ENCODE measurements around the gene C3orf20.
A peak's percentile ranks its signal among the peaks of the same experiment; 100 is the strongest.
"Not testable (repeated sequence)": the region's sequence is repeated elsewhere in the genome, so short reads cannot be mapped to it uniquely, and the experiment has no call there.

C3orf20 gene

DNA sequence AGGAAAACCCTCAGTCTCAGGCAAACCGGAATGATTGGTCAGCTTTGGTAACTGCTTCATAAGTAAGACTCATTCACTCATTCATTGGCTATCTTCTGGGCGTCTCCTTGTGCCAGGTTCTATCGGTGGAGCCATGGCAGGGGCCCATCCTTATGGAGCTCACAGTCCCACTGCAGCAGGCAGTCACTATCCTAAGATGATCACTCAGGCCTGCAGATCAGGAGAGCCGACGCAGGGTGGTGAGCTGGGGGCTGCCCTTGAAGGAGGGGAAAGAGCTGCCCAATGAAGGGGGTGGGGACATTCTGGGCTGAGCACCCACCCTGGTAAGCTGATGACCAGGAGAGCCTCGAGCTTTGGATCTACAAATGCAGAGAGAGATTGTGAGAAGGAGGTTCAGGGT lies 123.3 kb downstream of the C3orf20 start:
- DNase-seq (ENCODE audit: low spot score), result no peak

DNA sequence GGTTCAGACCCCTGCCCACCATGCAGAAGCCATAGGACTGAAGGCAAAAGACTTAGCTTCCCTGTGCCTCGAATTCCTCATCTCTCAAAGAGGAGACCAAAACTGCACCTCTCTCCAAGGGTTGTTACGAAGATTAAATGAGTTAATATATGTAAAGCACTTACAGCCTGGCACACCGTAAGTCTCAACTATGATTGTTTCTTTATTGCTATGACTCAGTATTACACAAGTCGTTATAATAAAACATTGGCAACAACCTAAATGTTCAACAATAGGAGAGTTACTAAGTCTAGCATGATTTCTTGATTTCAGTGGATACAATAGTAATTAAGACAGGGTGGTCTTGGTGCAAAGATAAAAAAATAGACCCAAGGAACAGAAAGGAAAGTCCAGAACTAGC lies 124.2 kb downstream of the C3orf20 start:
- no peak for DNase-seq (ENCODE audit: low spot score)

DNA sequence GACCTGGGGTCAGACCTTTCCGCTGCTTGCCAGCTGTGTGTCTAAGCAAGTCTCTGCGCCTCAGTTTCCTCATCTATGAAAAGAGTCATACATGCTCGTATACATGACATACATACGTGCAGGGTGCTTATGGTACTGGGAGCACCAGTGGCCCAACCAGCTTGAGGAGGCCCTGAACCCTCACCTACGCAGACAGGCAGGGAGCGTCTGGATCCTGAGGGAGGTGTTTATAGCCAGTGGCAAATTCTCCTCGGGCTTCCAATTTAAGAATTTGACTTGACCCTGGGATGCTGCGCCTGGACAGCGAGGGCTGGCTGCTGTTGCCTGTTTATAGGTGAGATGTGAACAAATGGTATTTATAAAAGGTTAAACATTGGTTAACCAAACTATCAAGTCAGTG lies 126.1 kb downstream of the C3orf20 start:
- no peak for DNase-seq (ENCODE audit: low spot score)

DNA sequence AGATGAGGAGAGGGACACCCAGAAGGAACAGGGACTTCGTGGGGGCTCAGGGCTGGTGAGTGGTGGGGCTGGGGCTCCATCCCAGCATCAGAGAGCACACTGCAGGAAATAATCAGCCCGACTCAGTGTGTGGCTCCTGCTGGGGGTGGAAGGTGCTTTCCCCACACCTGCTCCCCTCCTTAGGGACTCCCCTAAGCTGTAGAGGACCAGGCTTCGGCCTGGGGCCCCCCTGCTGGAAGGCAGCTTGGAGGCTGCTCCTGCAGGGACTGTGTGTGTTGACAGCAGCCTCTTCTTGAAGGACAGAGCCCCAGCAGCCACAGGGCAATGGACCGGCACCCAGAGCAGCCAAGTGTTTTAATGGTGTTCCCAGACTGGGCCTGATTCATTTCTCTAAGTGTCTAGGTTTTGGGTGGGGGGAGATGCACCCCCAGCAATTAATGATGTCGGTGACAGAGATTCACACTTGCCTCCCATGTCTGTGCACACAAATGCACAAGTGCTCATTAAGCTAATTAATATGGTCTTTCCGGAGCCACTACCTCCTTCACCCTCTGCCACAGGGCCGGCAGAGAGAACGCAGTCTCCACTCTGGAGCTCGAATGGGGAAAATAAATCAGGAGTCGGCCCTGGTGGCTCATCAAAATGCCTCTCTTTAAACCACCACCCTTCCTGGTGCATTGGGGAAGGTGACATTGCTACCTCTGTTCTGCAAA lies 126.9 kb downstream of the C3orf20 start:
- no peak for DNase-seq (ENCODE audit: low spot score)

DNA sequence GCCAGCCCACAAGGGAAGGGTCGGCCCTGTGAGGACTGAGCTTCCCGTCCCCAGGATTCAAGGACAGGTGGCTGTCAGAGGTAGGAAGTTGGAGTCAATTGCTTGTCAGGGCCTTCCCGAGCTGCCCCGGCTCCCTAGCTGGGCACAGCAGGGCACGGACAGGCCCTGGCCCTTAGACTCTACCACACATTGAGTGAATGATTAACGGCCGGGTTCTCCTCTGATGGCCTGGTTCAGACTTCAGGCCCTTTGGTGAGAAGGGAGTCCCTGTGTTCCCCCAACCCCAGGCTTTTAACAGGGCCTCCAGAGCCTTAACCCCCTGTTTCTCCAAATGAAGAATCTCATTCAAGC lies 127.4 kb downstream of the C3orf20 start:
- DNase-seq (ENCODE audit: low spot score), result no peak

DNA sequence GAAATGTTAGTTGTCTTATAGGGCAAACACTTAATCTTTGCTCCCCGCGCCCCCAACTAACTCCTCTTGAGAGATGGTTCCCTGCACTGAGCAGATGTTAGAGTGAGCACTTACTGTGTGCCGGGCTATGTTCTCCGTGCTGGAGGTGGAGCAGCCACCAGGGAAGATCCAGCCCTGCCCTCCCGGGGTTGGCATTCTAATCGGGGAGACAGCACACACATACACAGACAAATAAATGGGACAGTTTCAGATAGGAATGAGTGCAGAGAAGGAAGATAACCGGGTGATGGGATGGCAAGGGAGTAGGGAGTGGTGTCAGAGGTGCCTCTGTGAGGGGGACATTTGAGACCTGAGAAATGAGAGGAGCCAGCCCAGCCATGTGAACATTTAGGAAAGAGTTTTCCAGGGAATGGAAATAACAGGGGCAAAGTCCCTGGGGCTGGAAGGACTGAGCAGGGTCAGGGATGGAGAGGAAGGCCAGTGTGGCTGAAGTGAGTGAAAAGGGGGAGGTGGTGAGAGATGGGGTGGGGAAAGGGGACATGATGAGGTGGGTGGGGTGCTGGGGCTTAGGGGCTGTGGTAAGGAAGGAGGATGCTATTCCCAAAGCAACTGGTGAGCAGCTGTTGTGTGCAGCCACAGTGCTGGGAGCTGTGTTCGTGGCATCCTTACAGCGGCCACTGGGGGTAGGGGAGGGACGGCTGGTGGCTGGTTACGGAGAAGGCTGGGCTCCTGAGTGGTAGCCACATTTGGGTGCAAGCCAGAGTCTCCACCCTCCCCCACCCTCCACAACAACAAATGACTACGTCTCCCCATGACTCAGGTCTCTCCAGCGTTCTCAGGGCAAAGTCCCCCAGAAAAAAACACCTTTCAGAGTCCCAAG lies 128.4 kb downstream of the C3orf20 start:
- peak; percentile 43 for DNase-seq (ENCODE audit: low spot score)

DNA sequence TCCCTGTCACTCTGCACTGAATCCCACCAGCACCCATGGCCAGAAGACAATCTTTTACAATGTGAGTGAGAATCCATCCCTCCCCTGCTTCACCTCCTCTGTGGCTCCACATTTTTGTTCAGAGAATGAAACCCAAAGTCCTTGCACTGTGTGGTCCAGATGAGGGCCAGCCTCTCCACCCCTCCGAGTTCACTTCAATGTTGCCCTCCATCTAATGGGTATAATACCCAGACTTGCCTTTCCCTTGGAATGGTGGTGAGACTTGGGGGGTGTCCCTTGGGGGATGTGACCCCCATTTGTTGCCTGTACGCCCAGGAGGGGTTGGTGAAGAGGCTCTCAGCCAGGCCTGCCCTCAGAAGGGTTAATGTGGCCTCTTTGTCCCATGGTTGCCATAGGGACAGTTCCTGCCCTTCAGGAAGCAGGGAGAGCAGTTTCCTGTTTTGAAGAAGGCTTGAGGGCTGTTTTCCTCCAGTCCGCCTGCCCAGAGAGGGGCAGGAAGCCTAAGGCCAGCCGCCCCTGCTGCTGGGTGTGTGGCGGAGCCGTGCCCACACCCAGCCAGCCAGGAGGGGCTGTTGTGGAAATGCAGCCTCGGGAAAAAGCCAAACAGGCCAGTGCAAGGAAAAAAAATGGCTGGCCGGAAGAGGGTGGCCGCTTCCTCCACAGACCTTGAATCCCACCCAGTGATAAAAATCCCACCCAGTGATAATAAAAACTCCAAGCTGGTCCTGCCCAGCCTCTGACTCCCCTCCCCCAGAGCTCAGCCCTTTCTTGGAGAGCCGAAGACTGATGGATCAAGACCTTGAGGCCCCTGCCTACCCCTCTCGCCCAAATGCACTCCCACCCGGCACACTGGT lies 129.3 kb downstream of the C3orf20 start:
- DNase-seq (ENCODE audit: low spot score), result no peak

DNA sequence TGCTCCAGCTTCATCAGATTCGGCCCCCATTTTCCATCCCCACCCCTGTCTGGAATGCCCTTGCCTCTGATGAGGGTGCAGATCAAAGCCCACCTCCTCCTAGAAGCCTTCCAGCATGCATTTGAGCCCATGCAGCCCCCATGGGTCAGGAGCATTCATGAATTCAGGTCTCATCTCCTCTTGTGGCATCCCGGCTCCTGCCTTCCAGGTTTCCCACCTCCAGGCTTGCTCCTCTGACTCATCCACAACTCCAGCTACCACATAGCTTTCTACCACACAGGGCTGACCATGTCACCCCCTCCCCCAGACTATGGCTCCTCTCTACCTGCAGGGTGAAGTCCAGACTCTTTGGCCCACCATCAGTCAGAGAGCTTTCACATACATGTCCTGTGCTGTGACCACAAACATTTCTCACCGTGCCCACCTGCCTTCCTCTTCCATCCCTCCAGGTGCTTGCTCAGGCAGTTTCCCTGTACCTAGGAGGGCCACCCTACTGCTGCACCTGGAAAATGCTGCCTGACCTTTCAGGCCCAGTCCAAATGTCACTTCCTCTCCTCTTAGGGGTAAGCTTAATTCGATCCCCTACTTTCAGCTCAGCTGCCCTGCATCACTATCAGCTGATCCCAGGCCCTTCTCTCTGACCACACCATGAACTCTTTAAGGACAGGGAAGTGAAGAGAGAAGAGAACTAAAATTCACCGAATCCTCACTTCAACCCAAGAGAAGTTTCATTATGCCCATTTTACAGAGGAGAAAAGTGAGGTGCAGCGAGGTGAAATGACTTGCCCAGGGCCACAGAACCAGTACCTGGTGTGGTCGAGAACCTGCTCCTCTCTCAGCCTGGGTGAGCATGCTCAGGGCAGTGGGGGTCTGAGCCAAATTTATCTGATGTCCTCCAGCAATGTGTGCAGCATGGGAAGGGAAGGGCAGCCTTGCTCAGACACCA lies 130.2 kb downstream of the C3orf20 start:
- no peak for DNase-seq (ENCODE audit: low spot score)

DNA sequence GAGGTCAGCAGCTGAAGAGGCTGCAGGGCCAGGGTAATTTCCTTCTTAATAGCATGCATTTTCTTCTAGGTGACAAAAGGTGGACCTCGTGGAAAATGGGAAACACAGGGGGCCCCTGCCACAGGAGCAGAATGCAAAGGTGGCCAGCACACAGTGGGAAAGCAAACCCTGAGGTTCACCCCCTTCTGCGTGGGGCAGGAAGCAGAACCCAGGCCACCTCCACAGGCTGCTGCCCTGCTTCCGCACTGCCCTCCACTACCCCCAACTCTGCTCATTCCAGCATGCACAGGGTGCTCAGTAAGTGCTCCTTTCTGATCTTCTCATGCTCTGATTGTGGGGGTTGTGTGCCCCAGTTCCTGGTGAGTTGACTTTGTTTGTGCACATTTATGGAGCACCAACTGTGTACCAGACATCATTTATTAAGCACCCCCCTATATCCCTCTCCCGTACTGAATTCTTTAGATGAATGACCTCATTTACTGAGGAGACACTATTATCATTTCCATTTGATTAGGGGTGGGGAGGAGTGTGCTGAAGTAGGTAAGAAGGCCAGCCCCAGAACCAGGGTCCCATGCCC lies 131.1 kb downstream of the C3orf20 start:
- no peak for DNase-seq (ENCODE audit: low spot score)

DNA sequence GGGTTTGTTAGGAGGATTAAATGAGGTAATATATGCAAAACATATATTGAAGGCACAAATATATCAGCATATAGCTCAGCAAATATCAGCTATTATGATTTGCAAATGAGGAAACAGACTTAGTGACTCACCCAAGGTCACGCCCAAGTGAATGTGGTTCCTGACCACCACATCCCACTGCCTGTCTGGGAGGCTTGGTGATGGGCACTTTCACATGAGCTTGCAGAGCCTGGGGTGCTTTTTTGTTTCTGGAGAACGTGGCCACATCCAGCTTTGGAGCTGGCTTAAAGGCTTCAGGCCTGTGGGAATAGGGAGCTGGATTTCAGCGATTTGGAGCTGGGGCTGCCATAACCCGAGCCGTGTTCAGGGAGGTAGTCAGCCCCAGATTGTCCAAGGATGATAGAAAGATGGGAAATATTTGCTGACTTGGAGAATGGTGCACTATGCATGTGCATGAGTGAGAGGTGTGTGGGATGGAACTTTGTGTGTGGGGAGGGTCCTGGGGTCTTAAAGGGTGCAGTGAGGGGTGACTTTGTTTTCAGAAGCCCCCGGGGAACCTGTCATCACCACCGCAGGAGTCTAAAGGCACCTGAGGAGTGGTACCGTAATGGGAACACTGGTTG lies 131.8 kb downstream of the C3orf20 start:
- DNase-seq (ENCODE audit: low spot score), result no peak

DNA sequence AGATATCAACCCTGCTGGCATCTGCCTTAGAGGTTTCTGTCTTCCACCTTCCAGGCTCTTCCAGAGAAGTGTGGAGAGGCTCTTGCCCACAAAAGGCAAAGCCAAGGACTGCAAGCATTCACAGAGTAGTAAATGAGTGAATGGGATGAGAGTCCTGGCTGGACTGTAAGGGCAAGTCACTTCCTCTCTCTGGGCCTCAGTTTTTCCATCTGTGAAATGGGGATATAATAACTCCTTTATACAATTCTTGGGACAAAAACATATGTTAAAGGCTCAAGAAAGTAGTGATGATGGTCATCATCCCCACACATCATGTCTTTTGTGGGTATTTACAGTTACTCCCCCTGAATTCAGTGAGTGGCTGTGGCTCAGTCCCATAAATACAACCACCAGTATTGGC lies 133.1 kb downstream of the C3orf20 start:
- no peak for DNase-seq (ENCODE audit: low spot score)

DNA sequence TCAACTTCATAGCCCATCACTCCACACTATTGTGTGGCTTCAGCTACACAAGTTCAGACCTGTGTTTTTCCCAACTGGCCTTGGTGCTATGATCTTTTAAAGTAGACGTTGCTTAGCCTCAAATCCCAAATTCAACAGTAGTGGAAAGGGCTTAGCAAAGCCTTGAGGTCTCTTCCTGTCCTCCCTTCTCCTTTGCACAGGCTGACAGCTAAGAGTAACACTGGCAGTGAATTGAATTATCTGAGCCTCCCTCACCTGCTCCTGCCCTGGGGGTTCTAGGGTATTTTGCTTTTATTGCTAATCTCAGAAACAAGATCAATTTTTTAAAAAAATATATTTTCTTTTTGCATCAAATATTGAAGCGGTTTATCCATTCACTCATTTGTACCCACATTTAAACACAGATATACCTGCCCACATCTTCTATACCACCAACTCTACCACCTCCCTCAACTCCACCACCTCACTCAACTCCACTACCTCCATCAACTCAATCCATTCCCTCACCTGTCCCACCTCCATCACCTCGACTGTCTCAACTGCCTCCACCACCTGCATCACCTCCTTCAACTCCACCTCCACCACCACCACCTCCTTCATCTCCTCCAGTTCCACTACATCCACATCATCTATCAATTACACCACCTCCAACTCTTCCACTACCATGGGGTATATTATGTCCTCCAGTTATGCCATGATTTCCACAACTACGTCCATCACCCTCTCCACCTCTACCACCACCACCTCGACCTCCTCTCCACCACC lies 133.7 kb downstream of the C3orf20 start:
- DNase-seq (ENCODE audit: low spot score), result no peak

DNA sequence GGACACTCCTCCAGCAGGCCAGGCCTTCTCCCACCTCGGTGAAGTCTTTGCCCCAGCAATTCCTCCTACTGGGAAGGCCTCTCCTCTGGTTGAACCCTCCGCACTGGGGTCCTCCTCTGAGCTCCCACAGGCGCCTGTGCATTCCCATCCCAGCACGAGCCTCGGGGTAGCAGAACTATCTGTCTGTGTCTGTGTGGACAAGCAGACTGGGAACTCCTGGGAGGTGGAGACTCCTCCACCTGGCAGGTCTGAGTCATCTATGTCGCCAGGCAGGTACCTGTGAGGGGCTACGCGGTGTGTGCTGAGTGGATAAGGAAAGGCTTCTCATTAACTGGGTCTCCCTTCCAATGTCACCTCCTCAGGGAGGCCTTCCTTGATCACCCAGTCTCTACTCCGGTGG lies 134.7 kb downstream of the C3orf20 start:
- DNase-seq (ENCODE audit: low spot score), result not testable (repeated sequence)

DNA sequence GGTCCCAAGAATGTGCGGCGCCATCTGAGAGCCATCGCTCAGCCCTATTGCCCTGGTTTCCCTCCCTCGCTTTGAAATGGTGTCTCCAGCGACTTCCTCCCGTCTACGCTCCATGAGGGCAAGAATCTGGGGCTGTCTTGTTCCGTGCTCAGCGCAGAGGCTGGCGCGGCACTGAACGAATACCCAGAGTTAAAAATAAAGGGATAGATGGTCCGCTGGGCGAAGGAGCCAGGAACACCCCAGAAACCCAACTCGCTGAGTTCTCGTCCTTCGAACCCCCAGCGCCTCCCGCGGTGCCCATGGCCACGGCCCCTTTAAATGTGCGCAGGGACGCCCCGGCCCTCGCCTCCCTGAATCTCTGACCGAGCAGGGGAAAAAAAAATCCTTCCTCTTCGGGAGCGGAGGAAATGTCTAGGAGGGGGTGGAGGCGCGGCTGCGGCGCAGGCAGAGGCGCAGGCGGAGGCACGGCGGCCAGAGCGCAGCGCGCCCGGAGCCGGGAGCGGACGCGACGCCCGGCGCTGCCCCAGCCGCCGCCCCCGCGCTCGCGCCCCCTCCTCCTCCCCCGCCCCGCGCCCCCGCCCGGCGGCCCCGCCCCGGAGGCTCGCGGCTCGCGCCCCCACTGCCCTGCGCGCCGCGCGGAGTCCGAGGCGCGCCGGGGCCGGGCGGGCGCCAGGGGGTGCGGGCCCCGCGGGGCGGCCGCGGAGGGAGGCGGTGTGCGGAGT lies 135.3 kb downstream of the C3orf20 start:
- peak; percentile 73 for DNase-seq (ENCODE audit: low spot score)

DNA sequence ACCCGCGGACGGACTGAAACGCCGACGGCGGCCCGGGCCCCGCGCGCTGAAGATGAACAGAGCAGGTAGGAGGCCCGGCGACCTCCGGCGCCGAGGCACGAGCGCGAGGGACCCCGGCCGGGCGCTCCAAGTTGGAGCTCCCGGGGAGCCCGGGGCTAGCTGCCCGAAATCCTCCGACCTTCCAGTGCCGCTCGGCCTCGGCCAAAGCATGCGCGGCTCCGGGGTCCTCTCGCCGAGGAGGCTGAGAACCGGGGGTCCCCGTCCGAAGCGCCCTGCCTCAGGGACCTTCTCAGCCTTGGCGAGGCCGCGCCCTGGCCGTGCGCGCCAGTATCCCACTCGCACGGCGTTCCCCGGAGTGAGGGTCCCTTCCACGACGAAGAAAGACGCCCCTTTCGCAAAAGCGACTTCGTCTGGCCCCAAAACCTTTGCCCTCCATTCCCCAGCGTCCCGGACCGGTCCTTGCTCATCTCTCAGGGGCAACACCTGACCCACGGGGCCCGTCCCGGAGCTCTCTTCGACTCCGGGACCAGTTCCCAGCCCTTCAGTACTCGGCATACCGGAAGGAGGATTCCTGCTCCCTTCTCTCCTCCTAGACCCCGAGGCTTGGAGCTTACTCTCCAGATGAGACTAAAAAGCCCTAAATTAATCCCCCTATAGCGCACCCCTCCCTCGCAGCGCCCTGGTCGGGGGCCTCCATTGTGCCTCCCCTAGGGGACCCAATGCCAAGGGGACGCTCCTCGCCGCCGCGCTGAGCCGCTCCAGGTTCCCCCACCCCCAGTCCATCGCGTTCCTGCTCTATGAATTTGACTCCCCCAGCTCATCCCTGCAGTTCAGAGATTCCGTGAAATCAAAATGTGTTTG lies 136.1 kb downstream of the C3orf20 start:
- DNase-seq (ENCODE audit: low spot score), result no peak

DNA sequence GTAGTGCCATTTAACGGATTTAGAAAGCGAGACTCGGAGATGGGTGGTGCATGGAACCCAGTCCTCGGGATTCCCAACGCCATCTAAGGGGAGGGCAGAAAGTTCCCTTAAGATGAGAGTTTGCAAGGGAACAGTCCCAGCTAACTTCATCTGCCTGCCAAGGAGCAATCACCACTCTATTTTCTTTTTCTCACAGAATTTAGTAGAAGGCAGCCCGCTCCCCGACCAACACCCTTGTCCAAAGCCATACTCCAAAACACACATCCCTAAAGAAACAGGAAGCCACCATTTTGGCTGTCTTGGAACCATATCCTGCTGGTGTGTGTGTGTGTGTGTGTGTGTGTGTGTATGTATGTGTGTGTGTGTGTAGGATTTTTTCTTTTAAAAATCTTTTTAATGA lies 136.7 kb downstream of the C3orf20 start:
- no peak for DNase-seq (ENCODE audit: low spot score)

DNA sequence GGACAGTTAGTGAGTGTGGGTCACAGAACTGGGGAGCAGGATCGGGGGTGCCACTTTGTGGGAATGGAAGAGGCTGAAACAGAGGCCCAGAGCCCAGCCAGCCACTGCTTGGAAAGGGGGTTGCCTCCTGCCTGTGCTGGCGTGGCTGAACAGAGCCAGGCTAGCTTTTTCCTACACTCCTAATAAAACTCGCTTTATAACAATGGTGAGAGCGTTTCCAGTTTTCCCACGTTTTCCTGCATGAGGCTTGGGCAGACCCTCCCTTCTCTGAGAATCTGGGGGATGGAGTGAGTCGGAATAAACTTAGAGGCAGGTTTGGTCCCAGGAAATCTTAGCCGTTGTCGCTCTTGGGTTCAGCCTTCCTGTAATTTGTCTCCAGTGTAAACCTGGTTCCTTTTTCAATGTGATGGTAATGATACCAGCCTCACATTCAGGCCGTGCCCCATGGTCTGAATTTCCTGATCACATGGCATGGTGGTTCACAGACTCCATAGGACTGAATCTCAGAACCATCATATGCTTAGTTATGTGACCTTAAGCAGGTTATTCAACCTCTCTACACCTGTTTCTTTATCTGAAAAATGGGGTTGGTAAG lies 137.4 kb downstream of the C3orf20 start:
- no peak for DNase-seq (ENCODE audit: low spot score)

DNA sequence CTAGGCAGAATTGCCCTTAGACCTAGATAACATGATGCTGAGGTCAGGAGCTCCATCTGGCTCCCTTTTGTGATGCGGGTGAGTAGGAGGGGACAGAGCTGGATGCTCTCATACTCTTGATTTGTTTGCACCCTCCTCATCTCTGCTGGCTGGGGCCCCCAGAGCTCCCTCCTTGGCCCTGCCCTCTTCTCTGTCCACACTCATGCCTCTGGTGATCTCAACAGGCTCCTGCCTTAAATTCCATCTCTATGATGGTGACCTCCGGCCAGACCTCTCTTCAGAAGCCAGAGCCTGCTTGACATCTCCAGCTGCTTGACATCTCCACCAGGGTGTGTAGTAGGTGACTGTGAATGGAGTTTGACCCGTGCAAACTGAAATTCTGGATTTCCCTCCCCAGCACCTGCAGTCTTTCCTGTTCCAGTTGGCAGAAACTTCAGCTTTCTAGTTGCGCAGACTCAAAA lies 139.5 kb downstream of the C3orf20 start:
- DNase-seq (ENCODE audit: low spot score), result no peak

Measured in D341Med (cell line).